Osteocyte (in vitro differentiated cells): ENCODE measurements around the gene IL1RL2. TPM values are rescaled to one million over a fixed set of nuclear protein-coding genes. Genes with fewer than 3 reads are reported as not detected.
A peak's percentile ranks its signal among the peaks of the same experiment; 100 is the strongest.

Experiments used
- DNase-seq: peaks from one replicate; pipeline ENCODE4 v3.0.0; 2021; ENCODE audit warnings: mixed read lengths; ENCODE audit not compliant: unreplicated experiment; ENCODE audit errors: extremely low spot score
- H3K27ac Mint-ChIP-seq: one replicate; pipeline ENCODE4 v1.8.0; 2021; ENCODE audit warnings: mild to moderate bottlenecking, mixed read lengths; ENCODE audit not compliant: unreplicated experiment
- H3K27me3 Mint-ChIP-seq: one replicate; pipeline ENCODE4 v1.8.0; 2021; ENCODE audit warnings: mixed read lengths; ENCODE audit not compliant: unreplicated experiment
- H3K36me3 Mint-ChIP-seq: one replicate; pipeline ENCODE4 v1.8.0; 2021; ENCODE audit warnings: mixed read lengths; ENCODE audit not compliant: unreplicated experiment
- H3K4me1 Mint-ChIP-seq: one replicate; pipeline ENCODE4 v1.8.0; 2021; ENCODE audit warnings: mixed read lengths; ENCODE audit not compliant: unreplicated experiment
- H3K4me3 Mint-ChIP-seq: one replicate; pipeline ENCODE4 v1.8.0; 2021; ENCODE audit warnings: mild to moderate bottlenecking, moderate library complexity, mixed read lengths; ENCODE audit not compliant: unreplicated experiment
- H3K9me3 Mint-ChIP-seq: one replicate; pipeline ENCODE4 v1.8.0; 2021; ENCODE audit warnings: mixed read lengths; ENCODE audit not compliant: unreplicated experiment
- CTCF ChIP-seq: fragments of 200-600 bp; sonication (generic); IDR thresholded peaks from 2 replicates; pipeline ENCODE4 v1.5.0; 2021; ENCODE audit warnings: antibody characterized with exemption, mild to moderate bottlenecking, moderate library complexity
- total RNA-seq: library from RNA; stranded (reverse); gene quantifications from 2 replicates; pipeline ENCODE4 v1.2.1, GENCODE V29; 2021

The IL1RL2 gene
- total RNA-seq, 1 donor from 2014 or later = 0.21 TPM

- Mint-ChIP-seq H3K4me1 (peaks cover 24% of the 10 kb centered on the region), H3K27me3 (no peaks in the 10 kb centered on the region), H3K36me3 (peaks cover 73% of the 10 kb centered on the region), H3K4me3 (no peak overlapping the region), H3K27ac (peak overlapping the region; percentile 43), H3K9me3 (peaks cover 11% of the 10 kb centered on the region)
- TF ChIP-seq CTCF = no peak
- no peak for DNase-seq
These were observed 28.6 kb upstream of the IL1RL2 start for GRCh38 chr2:102158011-102158755.

- TF ChIP-seq CTCF = peak; percentile 26
- DNase-seq = no peak
- Mint-ChIP-seq H3K4me3 (no peak overlapping the region), H3K9me3 (peaks cover 11% of the 10 kb centered on the region), H3K36me3 (peaks cover 71% of the 10 kb centered on the region), H3K27me3 (no peaks in the 10 kb centered on the region), H3K27ac (peak overlapping the region; percentile 58), H3K4me1 (peaks cover 24% of the 10 kb centered on the region)
These were observed 27.5 kb upstream of the IL1RL2 start for GRCh38 chr2:102159295-102159694.

- peak; percentile 68 for TF ChIP-seq CTCF
- no peaks in the 10 kb centered on the region for H3K27me3 Mint-ChIP-seq
- H3K27ac Mint-ChIP-seq = no peak overlapping the region
- peaks cover 8% of the 10 kb centered on the region for H3K4me1 Mint-ChIP-seq
- peaks cover 59% of the 10 kb centered on the region for H3K36me3 Mint-ChIP-seq
- DNase-seq = no peak
- H3K9me3 Mint-ChIP-seq = no peaks in the 10 kb centered on the region
- no peak overlapping the region for H3K4me3 Mint-ChIP-seq
These were observed 20.5 kb upstream of the IL1RL2 start for GRCh38 chr2:102166189-102166845.

- H3K36me3 Mint-ChIP-seq = peaks cover 71% of the 10 kb centered on the region
- TF ChIP-seq CTCF = no peak
These were observed 18.6 kb upstream of the IL1RL2 start for GRCh38 chr2:102168026-102168771.

GRCh38 chr2:102171946-102172345 is 14.9 kb upstream of the IL1RL2 start:
- peaks cover 80% of the 10 kb centered on the region for H3K36me3 Mint-ChIP-seq
- H3K9me3 Mint-ChIP-seq = no peaks in the 10 kb centered on the region
- no peak overlapping the region for H3K4me3 Mint-ChIP-seq
- H3K27ac Mint-ChIP-seq = no peak overlapping the region
- H3K27me3 Mint-ChIP-seq = no peaks in the 10 kb centered on the region
- no peak for DNase-seq
- H3K4me1 Mint-ChIP-seq = no peaks in the 10 kb centered on the region
- TF ChIP-seq CTCF = no peak

More at GRCh38 chr2:102168026-102168771, 18.6 kb upstream of the IL1RL2 start:
- no peaks in the 10 kb centered on the region for H3K27me3 Mint-ChIP-seq
- H3K9me3 Mint-ChIP-seq = no peaks in the 10 kb centered on the region
- H3K4me3 Mint-ChIP-seq = no peak overlapping the region
- no peak for DNase-seq
- H3K4me1 Mint-ChIP-seq = peaks cover 8% of the 10 kb centered on the region
- no peak overlapping the region for H3K27ac Mint-ChIP-seq
